ENCODE measurements around the gene SLC16A1. TPM values are rescaled to one million over a fixed set of nuclear protein-coding genes. Genes with fewer than 3 reads are reported as not detected.
A peak's percentile ranks its signal among the peaks of the same experiment; 100 is the strongest.
"Not testable (repeated sequence)": the region's sequence is repeated elsewhere in the genome, so short reads cannot be mapped to it uniquely, and the experiment has no call there.

Gene SLC16A1
- total RNA-seq = 29.2 TPM

- peak; percentile 95 for DNase-seq (ENCODE audit: low spot score)
- ATAC-seq = peak; percentile 92
Observed at GRCh38 chr1:112955773-112956543, at the start of gene SLC16A1. Gene SLC16A1 (minus strand): TSS chr1:112956196. CDS start chr1:112929308, 26,888 bp downstream.

GRCh38 chr1:113003751-113004690, 48.0 kb upstream of the SLC16A1 start:
- DNase-seq (ENCODE audit: low spot score) (peak; percentile 18), ATAC-seq (peak; percentile 65)

- ATAC-seq (no peak), DNase-seq (ENCODE audit: low spot score) (no peak)
Observed at GRCh38 chr1:113002297-113002696, 46.3 kb upstream of the SLC16A1 start.

- ATAC-seq = peak; percentile 83
- peak; percentile 67 for DNase-seq (ENCODE audit: low spot score)
Observed at GRCh38 chr1:112998592-112999235, 42.7 kb upstream of the SLC16A1 start.

- no peak for ATAC-seq
- no peak for DNase-seq (ENCODE audit: low spot score)
Observed at GRCh38 chr1:112997781-112998180, 41.8 kb upstream of the SLC16A1 start.

- DNase-seq (ENCODE audit: low spot score) = no peak
- no peak for ATAC-seq
Observed at GRCh38 chr1:112995890-112996289, 39.9 kb upstream of the SLC16A1 start.

- DNase-seq (ENCODE audit: low spot score); ATAC-seq: not testable (repeated sequence)
Observed at GRCh38 chr1:112995021-112995420, 39.0 kb upstream of the SLC16A1 start.

- DNase-seq (ENCODE audit: low spot score) (no peak), ATAC-seq (no peak)
Observed at GRCh38 chr1:112992780-112993179, 36.8 kb upstream of the SLC16A1 start.

- DNase-seq (ENCODE audit: low spot score) = no peak
- peak; percentile 28 for ATAC-seq
Observed at GRCh38 chr1:112991402-112992120, 35.6 kb upstream of the SLC16A1 start.

GRCh38 chr1:112990271-112990670, 34.3 kb upstream of the SLC16A1 start:
- no peak for DNase-seq (ENCODE audit: low spot score)
- no peak for ATAC-seq

GRCh38 chr1:112988367-112988766, 32.4 kb upstream of the SLC16A1 start:
- no peak for DNase-seq (ENCODE audit: low spot score)
- ATAC-seq = peak; percentile 91

GRCh38 chr1:112985123-112985522, 29.1 kb upstream of the SLC16A1 start:
- DNase-seq (ENCODE audit: low spot score) (no peak), ATAC-seq (no peak)

GRCh38 chr1:112983537-112984131, 27.6 kb upstream of the SLC16A1 start:
- DNase-seq (ENCODE audit: low spot score) = no peak

GRCh38 chr1:112982853-112983536, 27.0 kb upstream of the SLC16A1 start:
- no peak for DNase-seq (ENCODE audit: low spot score)

More at GRCh38 chr1:112983537-112984131, 27.6 kb upstream of the SLC16A1 start:
- ATAC-seq = no peak

GRCh38 chr1:112982328-112982727, 26.3 kb upstream of the SLC16A1 start:
- no peak for ATAC-seq

More at GRCh38 chr1:112982853-112983536, 27.0 kb upstream of the SLC16A1 start:
- peak; percentile 19 for ATAC-seq

GRCh38 chr1:112981834-112982233, 25.8 kb upstream of the SLC16A1 start:
- ATAC-seq; DNase-seq (ENCODE audit: low spot score): not testable (repeated sequence)

More at GRCh38 chr1:112982328-112982727, 26.3 kb upstream of the SLC16A1 start:
- DNase-seq (ENCODE audit: low spot score) = no peak

- no peak for ATAC-seq
- DNase-seq (ENCODE audit: low spot score) = no peak
Observed at GRCh38 chr1:112981426-112981825, 25.4 kb upstream of the SLC16A1 start.

- DNase-seq (ENCODE audit: low spot score) (no peak), ATAC-seq (no peak)
Observed at GRCh38 chr1:112975336-112975735, 19.3 kb upstream of the SLC16A1 start.

GRCh38 chr1:112974646-112975045, 18.6 kb upstream of the SLC16A1 start:
- DNase-seq (ENCODE audit: low spot score) = no peak
- ATAC-seq = no peak

Data from left lobe of liver (tissue), 2 donors.